ENCODE measurements around the gene SPAG16.

GRCh38 chr2:214401580-214401979 lies 1117.3 kb downstream of the SPAG16 start:
- TF ChIP-seq EZH2 (IDR thresholded peaks at IDR 0.05; ENCODE audit: insufficient read depth, poor library complexity, severe bottlenecking): no peak
- no peak for TF ChIP-seq EZH2phosphoT487 (IDR thresholded peaks at IDR 0.05; ENCODE audit: insufficient read depth, low read depth)

Data from GM23248 (cell line).